Inflammatory macrophage treated with lipopolysaccharide for 4 hours (primary cell): ENCODE data around the gene BCL11B.

Experiments
- DNase-seq: peaks from one replicate; pipeline ENCODE4 v3.0.0-alpha.2; 2020

Gene BCL11B

DNA sequence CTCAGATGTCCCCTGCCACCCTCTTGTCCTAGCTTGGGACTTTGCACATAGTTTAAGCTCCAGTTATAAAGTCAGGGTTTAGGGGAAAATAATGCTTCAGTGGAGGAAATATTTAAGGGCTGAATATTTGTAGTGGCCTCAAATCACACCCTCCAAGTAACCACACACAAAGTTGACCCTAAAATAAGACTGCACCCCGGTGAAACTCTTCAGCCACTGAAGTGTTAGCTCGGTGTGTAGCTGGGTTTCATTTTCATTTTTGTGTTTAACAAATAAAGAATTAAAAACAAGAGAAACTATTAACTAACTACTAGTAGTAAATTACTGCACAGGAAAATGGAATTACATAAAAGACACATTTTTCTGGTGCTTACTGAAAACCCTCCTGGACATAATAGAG is 14.8 kb upstream of the BCL11B start:
- DNase-seq = no peak

DNA sequence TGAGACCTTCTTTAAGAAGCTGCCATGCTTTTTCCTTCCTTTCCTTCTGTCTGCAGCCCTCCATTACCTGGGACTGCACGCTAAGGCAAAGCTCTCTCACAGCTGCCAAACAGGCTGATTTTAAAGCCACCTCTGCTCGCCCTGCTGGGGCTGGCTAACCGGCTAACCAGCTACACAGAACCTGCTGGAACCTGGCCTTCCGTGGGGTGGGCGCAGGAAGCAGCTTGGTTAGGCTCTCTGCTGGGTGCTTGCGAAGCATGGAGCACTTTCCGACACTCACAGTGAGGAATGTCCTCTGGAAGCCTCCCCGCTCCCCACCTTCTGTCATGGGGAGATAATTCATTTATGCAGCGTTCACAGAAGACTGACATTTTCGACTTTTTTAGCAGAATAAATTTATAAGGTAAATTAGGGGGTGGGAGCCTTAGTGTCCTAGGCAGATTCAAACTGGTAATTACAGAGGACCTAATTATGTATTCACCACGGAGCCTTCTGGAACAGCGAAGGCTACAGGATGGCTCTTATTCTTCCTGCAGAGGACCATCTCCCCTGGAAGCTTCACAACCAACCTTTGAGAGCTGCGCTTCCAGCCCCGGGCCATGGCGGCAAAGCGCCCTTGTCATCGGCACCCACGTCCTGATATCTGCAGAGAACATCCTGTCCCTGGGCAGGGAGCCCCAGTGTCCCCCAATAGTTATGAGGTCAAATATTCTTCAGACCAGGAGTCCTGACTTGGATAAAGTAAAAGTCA is 12.4 kb upstream of the BCL11B start:
- DNase-seq = no peak

DNA sequence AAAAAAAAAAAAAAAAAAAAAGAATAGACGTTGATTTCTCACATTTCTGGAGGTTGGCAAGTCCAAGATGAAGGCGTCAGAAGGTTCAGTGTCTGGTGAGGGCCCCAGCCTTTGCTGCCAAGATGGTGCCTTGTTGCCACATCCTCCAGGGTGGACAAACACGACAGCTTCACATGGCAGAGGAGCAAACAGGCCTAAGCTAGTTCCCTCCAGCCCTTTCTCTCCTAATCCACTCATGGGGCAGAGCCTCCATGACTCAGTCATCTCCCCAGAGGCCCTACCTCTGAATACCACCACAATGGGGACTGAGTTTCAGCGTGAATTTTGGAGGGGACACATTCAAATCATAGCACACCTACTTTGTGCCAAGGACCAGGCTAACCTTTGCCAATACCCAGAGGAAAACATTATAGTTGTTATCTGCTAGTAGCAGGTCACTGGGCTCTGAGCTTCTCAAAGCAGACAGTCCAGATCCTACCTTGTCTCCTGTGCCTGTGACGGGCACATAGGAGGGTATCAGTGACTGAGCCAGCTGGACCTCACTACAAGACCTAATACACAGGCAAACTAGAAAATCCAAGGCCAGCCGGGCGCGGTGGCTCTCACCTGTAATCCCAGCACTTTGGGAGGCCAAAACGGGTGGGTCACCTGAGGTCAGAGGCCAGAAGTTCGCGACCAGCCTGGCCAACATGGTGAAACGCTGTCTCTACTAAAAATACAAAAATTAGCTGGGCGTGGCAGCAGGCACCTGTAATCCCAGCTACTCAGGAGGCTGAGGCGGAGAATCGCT is 10.5 kb upstream of the BCL11B start:
- DNase-seq = no peak

DNA sequence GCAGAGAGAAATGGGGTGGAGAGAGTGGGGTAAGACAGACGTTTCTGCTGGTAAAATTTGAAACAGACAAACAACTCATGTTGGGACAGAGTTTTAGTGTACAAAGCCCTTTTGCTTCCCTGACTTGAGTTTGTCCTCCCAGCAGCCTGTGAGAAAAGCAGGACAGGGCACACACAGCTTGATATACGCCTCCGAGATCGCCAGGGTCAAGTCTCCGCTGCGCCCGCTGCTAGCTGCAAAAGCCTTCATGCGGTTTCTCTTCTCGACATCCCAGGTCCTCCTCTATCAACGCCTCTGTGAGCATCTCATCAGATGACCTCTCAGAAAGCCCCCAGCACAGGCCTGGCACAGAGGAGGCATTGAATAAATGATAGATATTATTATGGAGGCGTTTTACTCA is 9.4 kb upstream of the BCL11B start:
- no peak for DNase-seq

DNA sequence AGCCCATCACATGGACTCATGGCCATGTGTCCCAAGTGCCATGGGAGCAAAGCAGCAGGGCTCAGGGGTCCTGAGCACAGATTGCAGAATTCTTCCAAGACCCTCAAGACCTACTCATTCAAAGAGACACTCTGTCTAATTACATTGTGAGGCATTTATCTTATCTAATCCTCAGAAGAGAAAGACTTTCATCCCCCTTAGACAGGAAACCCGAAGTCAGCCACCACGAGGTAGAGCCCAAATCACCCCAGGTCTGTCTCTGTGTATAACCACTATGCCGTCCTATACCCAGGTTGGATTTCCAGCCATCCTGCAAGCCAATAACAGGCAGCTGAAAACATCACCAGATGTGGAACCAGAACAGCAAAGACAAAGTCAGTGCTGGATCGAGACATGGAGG is 8.9 kb upstream of the BCL11B start:
- no peak for DNase-seq

DNA sequence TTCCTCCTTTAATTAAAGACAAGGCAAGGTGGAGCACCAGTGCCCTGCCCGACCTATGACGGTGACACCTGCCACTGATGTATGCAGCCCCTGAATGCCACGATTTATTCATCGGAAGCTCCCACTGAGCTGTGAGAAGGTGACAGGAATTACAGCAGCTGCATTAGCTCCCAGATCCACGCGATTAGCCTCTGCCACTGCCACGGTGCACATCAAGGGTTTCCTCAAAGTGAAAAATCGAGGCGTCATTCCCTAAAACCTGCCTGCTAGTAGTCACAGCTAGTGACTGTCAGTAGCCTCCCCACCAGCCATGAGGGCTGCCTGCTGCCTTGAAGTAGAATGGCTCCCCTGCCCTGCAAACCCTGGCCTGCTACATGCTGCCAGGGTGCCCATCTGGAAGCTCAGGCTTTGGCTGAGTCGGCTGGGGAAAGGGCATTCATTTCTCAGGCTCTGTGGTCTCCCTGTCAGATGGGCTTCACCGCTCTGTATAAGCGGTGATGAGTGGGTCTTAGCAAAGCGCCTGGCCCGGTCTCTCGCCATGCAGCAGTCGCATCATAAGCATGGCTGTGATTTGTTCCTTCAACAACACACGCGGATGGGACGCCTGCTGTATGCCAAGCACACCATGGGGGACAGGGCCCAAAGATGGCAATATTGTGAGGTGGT is 8.2 kb upstream of the BCL11B start:
- no peak for DNase-seq

DNA sequence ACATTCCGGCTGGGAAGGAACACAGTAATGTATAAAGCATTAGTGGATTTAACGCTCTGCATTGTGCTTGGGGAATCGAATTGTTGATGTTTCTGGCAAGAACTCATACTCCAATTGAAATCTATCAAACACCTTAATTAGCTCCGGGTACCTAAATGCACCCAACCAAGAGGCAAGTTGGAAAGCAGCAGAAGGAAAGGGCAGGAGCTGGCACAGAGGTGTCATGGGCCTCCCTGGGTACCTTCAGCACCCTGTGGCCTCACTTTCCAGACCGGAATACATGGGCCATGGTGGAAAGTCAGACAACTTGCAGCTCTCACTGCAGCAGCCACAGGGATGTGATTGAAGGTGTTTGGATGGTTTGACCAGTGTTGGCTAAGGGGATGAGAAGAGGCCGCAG is 6.8 kb upstream of the BCL11B start:
- DNase-seq = no peak

DNA sequence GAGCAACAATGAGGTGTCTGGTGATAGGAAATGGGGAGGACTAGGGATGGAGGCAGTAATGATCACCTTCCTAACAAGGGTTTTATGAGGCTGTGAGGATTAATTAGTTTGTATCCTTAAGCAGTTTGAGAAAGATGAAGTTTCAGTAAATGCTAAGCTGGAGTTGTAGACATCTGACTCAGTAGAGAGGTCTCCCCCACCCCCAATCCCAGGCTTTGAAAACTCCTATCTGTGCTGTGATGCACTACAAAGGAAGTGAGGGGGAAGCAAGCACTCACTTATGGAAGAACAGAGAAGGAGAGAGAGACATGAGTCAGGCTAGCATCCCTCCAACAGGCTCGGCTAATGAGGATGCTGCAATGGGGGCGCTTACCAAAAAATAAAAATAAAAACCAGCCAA is 5.5 kb upstream of the BCL11B start:
- no peak for DNase-seq

DNA sequence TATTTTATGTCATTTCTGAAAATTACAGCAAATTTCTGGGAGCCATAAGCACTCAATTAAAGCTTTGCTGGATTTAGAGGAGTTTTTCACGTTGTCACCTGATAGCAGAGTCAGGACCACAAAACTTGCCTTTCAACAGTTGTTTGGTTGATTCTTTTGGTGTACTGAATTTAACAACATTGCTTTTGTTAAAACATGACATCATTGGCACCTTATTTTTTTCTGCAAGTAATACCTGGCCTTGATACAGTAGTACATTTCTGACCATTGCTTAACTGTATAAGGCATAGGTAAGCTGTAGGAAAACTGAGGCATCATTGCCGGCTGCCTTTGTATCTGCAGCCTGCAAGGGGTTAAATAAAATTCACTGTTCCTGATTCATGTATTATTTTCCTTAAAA is 4.5 kb upstream of the BCL11B start:
- no peak for DNase-seq

DNA sequence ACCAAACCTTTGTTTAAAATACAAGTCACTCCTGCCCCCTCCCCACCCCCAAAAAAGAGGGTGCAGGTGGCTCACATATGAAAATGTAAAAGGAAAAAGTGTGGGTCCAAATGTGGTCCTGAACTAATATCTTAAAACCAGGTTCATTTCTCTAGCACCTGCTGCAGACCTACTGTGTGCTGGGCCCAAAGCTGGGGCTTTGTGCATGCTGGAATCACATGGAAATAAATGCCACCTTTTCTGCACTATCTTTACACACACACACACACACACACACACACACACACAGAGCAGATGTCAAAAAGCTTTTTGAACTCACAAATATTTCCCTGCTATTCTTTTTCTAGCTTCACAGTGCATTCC is 3.2 kb upstream of the BCL11B start:
- no peak for DNase-seq

DNA sequence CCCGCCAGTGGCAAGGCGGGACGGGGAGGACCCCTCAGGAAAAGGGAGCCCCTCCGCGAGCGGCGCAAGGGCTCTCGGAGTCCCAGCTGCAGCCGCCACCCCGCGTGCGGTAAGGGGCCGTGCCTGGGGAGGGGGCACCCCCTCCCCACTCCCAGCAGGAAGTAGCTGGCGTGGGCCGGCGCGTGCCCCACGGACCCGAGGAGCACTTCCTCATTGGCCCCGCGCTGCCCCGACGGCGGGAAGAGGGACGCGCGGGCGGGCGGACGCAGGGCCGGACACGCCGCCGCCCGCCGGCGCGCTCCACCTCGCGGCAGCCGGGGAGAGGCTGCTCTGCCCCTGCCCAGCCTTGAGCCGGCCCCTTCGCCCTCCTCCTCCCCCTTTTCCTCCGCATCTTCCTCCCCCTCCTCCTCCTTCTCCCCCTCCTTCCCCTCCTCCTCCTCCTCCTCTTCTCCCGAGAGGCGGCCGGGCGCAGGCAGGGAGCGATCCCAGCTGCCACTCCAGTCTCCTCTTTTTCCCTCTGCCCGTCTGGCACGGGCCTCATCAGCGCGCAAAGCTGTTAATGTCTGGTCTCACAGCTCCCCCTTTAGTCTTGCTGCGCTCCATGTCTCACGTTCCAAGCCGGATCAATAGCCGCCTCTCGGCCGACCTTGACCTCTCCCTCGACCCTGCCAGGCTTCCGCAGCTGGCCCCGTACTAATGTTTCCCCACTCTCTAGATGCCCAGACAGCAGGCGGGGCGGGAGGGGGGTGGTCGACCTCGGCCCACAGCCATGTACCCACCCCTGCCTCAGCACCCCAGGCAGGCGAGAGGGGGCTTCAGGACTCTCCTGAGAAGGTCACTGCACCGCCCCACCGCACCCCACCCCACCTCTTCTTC is 2.6 kb upstream of the BCL11B start:
- DNase-seq = peak; percentile 4

DNA sequence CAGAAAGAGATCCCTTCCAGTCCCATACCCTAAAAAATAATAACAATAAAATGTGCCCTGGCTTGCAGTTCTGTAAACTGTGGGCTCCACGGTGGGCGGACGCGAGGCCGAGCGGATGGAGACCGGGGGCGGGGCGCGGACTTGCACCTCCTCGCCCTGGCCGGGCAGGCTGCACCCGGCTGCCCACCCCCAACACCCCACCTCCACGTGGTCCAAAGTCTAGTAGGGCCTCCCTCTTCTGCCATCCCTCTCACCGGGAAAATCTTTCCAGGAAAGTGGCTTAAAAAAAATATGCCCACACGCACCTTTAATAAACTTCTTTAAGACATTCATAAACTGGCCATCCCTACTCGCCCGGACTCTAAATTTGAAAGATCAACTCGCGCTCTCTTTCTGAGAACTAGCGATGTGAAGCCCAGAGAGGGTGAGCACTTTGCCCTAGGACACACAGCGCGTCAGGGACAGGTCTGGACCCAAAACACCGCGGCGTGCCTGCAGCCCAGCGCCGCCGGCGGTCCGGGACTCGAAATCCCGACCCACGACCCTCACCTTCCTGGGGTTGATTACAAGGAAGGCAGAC is 1.9 kb upstream of the BCL11B start:
- DNase-seq = no peak

DNA sequence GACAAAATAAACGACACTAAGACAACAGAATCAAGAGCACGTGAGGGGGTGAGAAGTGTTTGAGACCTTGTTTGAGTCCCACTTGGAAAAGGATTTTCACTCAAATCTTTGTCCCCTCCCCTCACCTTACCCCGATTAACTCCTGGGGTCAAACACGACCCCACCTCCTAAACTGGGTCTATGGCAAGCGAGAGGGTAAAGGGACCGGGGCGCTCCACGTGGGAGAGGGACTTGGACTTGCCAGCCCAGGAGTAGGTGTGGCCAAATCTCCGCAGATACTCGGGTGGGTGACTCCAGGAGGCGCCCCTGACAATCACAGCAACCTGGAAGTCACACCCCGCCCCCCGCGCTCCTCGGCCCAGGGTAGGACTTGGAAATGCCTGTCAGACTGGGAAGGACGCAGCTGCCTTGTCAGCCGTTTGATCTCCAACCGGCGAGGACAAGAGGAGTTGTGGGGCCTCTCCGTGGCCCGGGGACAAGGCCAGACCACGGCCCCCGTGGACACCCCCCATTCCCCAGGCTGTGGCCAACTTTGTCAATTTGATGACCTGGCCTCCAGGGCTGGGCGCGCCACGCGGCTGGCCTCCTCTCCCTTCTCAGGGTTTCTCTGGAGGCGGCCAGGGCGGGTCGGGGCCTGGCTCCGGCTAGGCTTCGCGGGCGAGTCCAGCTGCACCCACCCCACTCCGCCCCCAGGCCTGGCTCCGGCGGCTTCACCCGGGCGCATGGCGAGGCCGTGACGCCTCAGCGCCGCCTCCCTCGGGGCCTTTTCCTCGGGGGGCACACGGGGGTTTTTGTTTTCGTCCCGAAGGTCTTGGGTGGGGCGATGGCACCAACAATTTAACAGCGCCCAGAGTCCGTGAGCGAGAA is 1.1 kb upstream of the BCL11B start:
- DNase-seq = no peak

DNA sequence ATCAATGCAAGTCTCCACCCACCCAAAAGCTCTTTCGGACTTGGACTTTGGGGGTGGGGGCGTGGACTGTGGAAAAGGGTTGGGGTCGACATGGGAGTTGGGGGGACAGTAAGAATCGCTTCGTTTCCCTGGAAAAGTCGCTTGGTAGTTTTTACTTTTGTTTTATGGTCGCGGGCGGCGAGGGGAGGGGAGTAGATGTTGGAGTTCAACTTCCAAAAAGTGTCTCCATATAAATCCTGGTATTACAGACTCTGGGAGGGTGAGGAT is 568 bp upstream of the BCL11B start:
- no peak for DNase-seq

DNA sequence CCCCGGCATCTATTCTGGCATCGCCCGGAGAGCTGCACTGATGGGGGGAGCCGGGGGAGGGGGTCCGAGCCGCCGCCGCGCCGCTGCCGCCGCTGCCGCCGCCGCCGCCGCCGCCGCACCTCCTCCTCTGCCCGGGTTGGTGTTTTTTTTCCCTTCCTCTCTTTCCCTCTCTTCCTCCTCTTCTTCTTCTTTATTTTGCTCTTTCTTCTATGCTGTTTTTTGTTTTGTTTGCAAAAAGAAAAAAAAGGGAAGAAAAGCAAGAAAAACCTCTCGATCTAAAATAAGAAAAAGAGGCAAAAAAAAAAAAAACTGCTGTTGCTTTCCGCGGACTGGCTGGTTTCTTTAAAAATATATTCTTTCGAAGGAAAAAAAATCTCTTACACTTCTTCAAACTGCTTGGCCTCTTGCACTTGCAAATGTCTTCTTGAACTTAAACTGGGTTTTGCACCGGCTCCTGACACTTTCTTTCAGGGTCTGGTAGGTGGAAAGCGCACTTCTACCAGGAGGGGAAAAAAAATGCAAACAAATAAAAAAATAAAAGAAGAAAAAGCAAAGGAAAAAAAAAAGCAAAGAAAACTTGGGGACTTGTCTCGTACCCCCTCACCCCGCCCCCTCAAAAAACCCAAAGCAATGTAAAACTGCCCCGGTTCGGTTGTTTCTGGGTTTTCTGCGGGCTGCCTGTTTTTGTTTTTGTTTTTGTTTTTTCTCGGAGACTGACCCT is 616 bp downstream of the BCL11B start:
- DNase-seq = no peak

DNA sequence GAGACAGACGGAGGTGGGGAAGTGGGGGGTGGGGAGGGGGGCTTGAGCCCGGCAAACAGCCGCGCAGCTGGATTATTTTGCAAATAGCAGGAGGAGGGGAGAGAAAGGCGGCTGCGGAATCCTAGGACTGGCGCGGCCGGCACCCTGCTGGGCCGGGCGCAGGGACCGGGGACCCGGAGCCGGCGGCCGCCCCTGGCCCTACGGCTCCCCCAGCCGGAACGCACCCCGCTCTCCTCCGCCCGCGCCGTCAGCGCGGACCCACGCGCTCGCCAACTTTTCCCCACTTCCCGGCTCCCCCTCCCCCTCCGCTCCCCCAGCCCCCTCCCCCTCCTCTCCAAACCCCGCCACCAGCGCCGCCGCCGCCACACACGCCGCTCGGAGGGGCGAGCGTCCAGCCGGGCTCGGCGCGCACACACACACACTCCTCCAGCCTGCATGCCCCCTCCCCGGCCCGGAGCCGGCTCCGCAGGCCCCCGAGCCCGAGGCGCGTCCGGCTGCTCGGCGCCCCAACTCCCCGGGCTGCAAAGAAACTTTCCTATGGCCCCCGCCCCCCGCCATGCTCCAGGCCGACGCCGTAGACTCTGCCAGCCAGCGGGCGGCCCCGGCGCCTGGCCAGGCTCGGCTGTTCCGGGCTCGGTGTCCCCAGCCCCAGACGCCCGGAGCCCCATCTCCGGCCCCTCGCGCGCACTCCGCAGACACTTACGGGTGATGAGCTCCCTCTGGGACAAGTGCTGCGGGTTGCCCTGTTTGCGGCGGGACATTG is 1.4 kb downstream of the BCL11B start:
- no peak for DNase-seq

DNA sequence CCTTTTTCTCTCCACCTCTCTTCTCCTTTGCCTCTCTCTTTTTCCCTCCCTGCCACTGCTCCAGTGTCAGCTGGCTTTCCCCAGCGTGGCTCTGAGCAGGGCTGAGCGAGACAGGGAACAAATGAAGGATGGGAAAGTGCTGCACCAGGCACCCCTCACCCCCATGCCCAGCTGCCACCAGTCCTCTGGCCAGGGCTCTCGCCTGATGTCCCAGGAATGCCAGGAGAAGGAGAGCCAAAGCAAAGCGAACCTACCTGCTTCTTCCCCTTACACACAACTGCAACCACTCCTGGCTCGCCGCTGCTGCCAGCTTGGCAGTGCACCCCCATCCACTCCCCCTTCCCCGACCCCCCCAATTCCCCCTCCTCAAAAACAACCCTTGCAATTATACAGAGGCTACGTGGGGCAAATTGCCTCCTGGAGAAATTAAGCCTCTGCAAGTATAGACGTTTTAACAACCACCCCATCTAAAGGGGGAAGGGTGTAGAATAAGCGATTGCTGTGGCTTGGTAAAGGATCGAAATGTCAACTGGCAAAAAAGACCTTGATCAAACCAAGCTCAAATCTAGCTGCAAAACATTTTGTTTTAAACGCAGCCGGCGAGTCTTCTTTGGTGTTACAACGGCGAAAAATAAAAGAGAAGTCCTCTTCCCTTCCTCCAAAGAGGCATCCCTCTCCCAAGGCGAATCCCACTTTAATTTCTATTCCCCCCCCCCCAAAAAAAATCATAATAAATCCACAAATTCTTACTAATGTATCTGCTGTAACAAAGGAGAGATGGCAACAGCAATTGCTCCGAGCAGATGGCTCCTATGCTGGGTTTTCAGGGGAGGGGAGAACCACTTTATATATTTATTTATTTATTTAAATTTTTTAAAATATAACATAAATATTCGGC is 2.9 kb downstream of the BCL11B start:
- DNase-seq = no peak

DNA sequence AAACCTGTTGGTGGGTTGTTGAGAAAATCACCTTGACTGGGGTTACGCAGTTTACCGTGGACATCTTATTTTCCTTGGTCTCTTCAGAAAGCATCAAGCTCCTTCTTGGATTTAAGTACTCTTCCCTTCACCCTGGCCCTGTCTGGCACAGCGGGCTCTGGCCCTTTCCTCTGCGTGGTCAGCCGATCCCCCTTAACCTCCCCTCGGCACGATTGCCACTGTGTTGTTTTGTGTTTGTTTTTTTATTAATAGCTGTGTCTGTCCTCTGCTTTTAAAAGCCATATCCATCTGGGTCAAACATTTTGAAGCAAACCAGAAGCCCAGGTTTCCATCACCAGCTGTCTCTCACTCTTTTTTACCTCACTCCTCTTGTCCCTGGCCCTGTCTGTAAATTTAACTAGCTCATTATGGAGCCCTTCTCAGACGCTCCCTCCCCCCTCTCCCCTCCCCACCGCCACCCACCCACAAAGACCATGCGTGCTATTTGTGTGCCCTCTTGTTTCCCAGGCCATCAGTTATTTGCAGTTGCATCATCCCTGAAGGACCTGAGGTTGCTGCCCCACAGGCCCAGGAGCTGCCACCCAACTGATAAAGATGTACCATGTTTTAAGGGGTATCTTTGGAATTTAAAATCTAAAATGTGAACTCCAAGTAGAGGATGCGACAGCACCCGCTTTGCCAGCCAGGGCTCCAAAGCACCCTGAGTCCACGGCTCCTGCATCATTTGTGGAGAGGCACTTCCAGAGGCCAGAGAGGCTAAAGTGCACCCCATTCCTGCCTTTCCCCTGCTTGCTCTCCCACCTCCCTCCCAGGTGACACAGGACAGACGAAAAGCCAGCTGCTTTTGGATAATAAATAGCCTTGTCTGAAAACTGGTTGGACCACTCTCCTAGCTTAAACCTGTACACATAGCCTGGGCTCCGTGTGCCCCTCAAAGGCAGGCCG is 3.9 kb downstream of the BCL11B start:
- no peak for DNase-seq
